ENCODE measurements around the gene RGS7.

DNA sequence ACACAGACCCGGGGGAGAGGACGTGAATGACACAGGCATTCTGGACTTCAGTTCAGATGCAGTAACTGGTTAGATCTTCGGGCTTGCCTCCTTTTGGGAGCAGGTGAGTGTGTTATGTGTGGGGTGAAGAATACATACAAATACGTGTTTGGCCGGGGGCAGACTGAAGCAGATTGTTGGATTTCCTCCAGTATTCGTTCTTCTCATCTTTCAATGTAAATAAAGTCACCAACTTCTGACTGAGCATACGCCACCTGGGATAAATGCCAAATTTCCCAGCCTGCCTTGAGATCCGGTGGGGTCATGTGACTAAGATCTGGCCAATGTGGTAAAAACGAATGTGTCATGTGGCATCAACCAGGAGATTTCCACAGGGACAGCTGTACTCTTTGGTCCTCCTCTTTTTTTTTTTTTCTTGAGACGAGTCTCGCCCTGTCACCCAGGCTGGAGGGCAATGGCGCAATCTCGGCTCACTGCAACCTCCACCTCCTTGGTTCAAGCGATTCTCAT, 189.8 kb downstream of the RGS7 start:
- TF ChIP-seq CTCF (conservative IDR thresholded peaks at IDR 0.05; ENCODE audit: low read length) = no peak
- no peak for TF ChIP-seq EZH2phosphoT487 (IDR thresholded peaks at IDR 0.05; ENCODE audit: borderline replicate concordance)
